H1 (cell line): ENCODE data around the gene ST6GALNAC3. TPM values are rescaled to one million over a fixed set of nuclear protein-coding genes. Genes with fewer than 3 reads are reported as not detected.

ENCODE experiments used
- CTCF ChIA-PET: fragments of 300-600 bp; sonication (Branson Sonifier 250); formaldehyde crosslinking; loops from one replicate; lab custom pipeline; 2021; ENCODE audit not compliant: partially characterized antibody; lab: Charles Lee
- POLR2A ChIA-PET: fragments of 300-600 bp; sonication (Branson Sonifier 250); formaldehyde crosslinking; loops from one replicate; lab custom pipeline; 2021; ENCODE audit warnings: inconsistent platforms; ENCODE audit not compliant: partially characterized antibody; lab: Charles Lee
- DNase-seq, 2 experiments: peaks; one replicate each; pipeline versions ENCODE4 v3.0.0 to v3.0.0-alpha.2; 2010 to 2022; ENCODE audit warnings: low spot score in 2 of 2, low read depth in 1 of 2, mixed read lengths in 1 of 2
- FAIRE-seq: peaks from 2 replicates; lab custom pipeline; 2011; peaks lifted over from hg19 to GRCh38; lab: Jason Lieb, UNC
- H2AFZ ChIP-seq: 2 replicates; pipeline ENCODE4 v1.8.1; 2012; ENCODE audit warnings: low read length, inconsistent platforms
- H2AK5ac ChIP-seq: 2 replicates; pipeline ENCODE4 v1.6.1; 2013; ENCODE audit warnings: low read depth, low read length
- H2BK120ac ChIP-seq: replicated peaks from 2 replicates; pipeline ENCODE3; 2013; ENCODE audit warnings: low read depth, low read length, inconsistent platforms
- H2BK12ac ChIP-seq: 2 replicates; pipeline ENCODE4 v1.6.1; 2013; ENCODE audit warnings: low read depth, low read length
- H2BK15ac ChIP-seq: 2 replicates; pipeline ENCODE4 v1.6.1; 2013; ENCODE audit warnings: low read length
- H2BK20ac ChIP-seq: 2 replicates; pipeline ENCODE4 v1.6.1; 2013; ENCODE audit warnings: low read length
- H2BK5ac ChIP-seq: 2 replicates; pipeline ENCODE4 v1.6.1; 2013; ENCODE audit warnings: low read depth, low read length
- H3K14ac ChIP-seq: 2 replicates; pipeline ENCODE4 v1.6.1; 2013; ENCODE audit warnings: inconsistent platforms; ENCODE audit not compliant: insufficient read length
- H3K18ac ChIP-seq: 2 replicates; pipeline ENCODE4 v1.6.1; 2013; ENCODE audit warnings: low read length; ENCODE audit errors: extremely low read depth
- H3K23ac ChIP-seq: 2 replicates; pipeline ENCODE4 v1.6.1; 2013; ENCODE audit warnings: inconsistent platforms; ENCODE audit not compliant: insufficient read length
- H3K23me2 ChIP-seq: 2 replicates; pipeline ENCODE4 v1.6.1; 2013; ENCODE audit warnings: low read depth, low read length
- H3K27ac ChIP-seq: 2 replicates; pipeline ENCODE4 v1.6.1; 2011; ENCODE audit warnings: low read depth, low read length, inconsistent platforms
- H3K27me3 ChIP-seq, 4 experiments: replicated peaks in 1 of 4; 1 replicate in 1 of 4; 2 replicates in 3 of 4; pipeline versions ENCODE4 v1.6.1 to v1.8.1; 2011 to 2013; ENCODE audit warnings: low read length in 3 of 4, mild to moderate bottlenecking in 3 of 4, inconsistent platforms in 2 of 4, mixed read lengths in 2 of 4, moderate library complexity in 1 of 4; ENCODE audit not compliant: control insufficient read depth in 3 of 4, insufficient read depth in 3 of 4; ENCODE audit errors: extremely low read depth in 1 of 4
- H3K36me3 ChIP-seq, 4 experiments: 2 replicates each; pipeline versions ENCODE4 v1.6.1 to v1.8.1; 2011 to 2013; ENCODE audit warnings: mild to moderate bottlenecking in 4 of 4, low read length in 3 of 4, moderate library complexity in 2 of 4, control low read depth in 1 of 4, inconsistent platforms in 1 of 4; ENCODE audit not compliant: insufficient read depth in 4 of 4, control insufficient read depth in 2 of 4
- H3K4ac ChIP-seq: replicated peaks from 2 replicates; pipeline ENCODE3; 2013; ENCODE audit warnings: low read length, low read depth, mixed read lengths, inconsistent platforms; ENCODE audit not compliant: insufficient read length
- H3K4me1 ChIP-seq, 4 experiments: replicated peaks in 1 of 4; 1 replicate in 1 of 4; 2 replicates in 3 of 4; pipeline versions ENCODE4 v1.6.1 to v1.8.1; 2011 to 2013; ENCODE audit warnings: low read length in 3 of 4, inconsistent platforms in 2 of 4, mixed read lengths in 1 of 4; ENCODE audit not compliant: insufficient read depth in 4 of 4, control insufficient read depth in 3 of 4
- H3K4me2 ChIP-seq, 2 experiments: 2 replicates each; pipeline versions ENCODE4 v1.6.1 to v1.8.1; 2011 to 2013; ENCODE audit warnings: low read depth in 2 of 2, low read length in 2 of 2, control low read depth in 1 of 2, inconsistent platforms in 1 of 2, mild to moderate bottlenecking in 1 of 2; ENCODE audit not compliant: insufficient read depth in 1 of 2
- H3K4me3 ChIP-seq, 4 experiments: fragments of 200-600, 300-600 bp in 1 of 4; sonication (generic), shearing (Covaris generic), sonication (Bioruptor Twin) in 1 of 4; 2 replicates each; pipeline versions ENCODE4 v1.5.1 to v1.8.1; 2011 to 2016; ENCODE audit warnings: low read length in 4 of 4, low read depth in 3 of 4, control low read depth in 2 of 4, inconsistent platforms in 2 of 4, mild to moderate bottlenecking in 2 of 4, mixed read lengths in 1 of 4, moderate library complexity in 1 of 4; ENCODE audit not compliant: insufficient read depth in 2 of 4; ENCODE audit errors: extremely low read depth in 1 of 4
- H3K56ac ChIP-seq: replicated peaks from 2 replicates; pipeline ENCODE3; 2013; ENCODE audit warnings: low read depth, mild to moderate bottlenecking, mixed read lengths, low read length, inconsistent platforms; ENCODE audit not compliant: insufficient read length
- H3K79me1 ChIP-seq: 2 replicates; pipeline ENCODE4 v1.6.1; 2013; ENCODE audit warnings: low read depth, low read length, control low read depth
- H3K79me2 ChIP-seq, 2 experiments: 2 replicates each; pipeline versions ENCODE4 v1.6.1 to v1.8.1; 2012 to 2013; ENCODE audit warnings: low read length in 2 of 2, mild to moderate bottlenecking in 2 of 2, inconsistent platforms in 1 of 2; ENCODE audit not compliant: insufficient read depth in 2 of 2, control insufficient read depth in 1 of 2
- H3K9ac ChIP-seq, 4 experiments: replicated peaks in 1 of 4; 1 replicate in 1 of 4; 2 replicates in 3 of 4; pipeline versions ENCODE4 v1.6.1 to v1.8.1; 2011 to 2013; ENCODE audit warnings: low read depth in 3 of 4, low read length in 3 of 4, control low read depth in 2 of 4, mild to moderate bottlenecking in 2 of 4, moderate library complexity in 2 of 4, inconsistent platforms in 1 of 4; ENCODE audit errors: extremely low read depth in 1 of 4
- H3K9me3 ChIP-seq, 2 experiments: 2 replicates each; pipeline versions ENCODE4 v1.6.1 to v1.8.1; 2012 to 2013; ENCODE audit warnings: mild to moderate bottlenecking in 2 of 2, moderate library complexity in 2 of 2, control low read depth in 1 of 2, inconsistent platforms in 1 of 2, low read depth in 1 of 2, low read length in 1 of 2, mixed read lengths in 1 of 2; ENCODE audit not compliant: insufficient read depth in 2 of 2
- H4K20me1 ChIP-seq, 2 experiments: replicated peaks in 1 of 2; 2 replicates each; pipeline versions ENCODE3 to v1.8.1; 2011 to 2013; ENCODE audit warnings: inconsistent platforms in 2 of 2, low read length in 2 of 2, mild to moderate bottlenecking in 1 of 2; ENCODE audit not compliant: insufficient read depth in 2 of 2, control insufficient read depth in 1 of 2
- H4K5ac ChIP-seq: 2 replicates; pipeline ENCODE4 v1.6.1; 2013; ENCODE audit warnings: low read length, low read depth, mixed read lengths, inconsistent platforms; ENCODE audit not compliant: insufficient read length
- H4K8ac ChIP-seq: 2 replicates; pipeline ENCODE4 v1.8.0; 2013; ENCODE audit warnings: mild to moderate bottlenecking, moderate library complexity, low read length, inconsistent platforms; ENCODE audit not compliant: insufficient read depth; ENCODE audit errors: extremely low read depth
- H4K91ac ChIP-seq: replicated peaks from 2 replicates; pipeline ENCODE3; 2013; ENCODE audit warnings: low read length, mixed read lengths, inconsistent platforms; ENCODE audit not compliant: insufficient read length
- CHD1 ChIP-seq: IDR thresholded peaks from 2 replicates; pipeline ENCODE4 v1.6.1; 2012; ENCODE audit warnings: low read depth, low read length, improper control_type of control experiment
- EGR1 ChIP-seq: IDR thresholded peaks from 2 replicates; pipeline ENCODE4 v1.6.1; 2011; ENCODE audit warnings: low read depth, low read length, borderline replicate concordance
- KDM1A ChIP-seq: fragments of 200-600, 300-600 bp; sonication (generic); IDR thresholded peaks from 2 replicates; pipeline ENCODE4 v1.7.1; 2016; ENCODE audit warnings: mild to moderate bottlenecking, low read length, borderline replicate concordance
- NRF1 ChIP-seq: IDR thresholded peaks from 2 replicates; pipeline ENCODE4 v1.6.1; 2011; ENCODE audit warnings: mild to moderate bottlenecking, low read depth, low read length, improper control_type of control experiment
- PHF8 ChIP-seq: fragments of 200-600 bp; sonication (generic); conservative IDR thresholded peaks from 2 replicates; pipeline ENCODE4 v1.7.1; 2012; ENCODE audit warnings: low read depth, mild to moderate bottlenecking, inconsistent platforms, low read length, moderate library complexity
- RBBP5 ChIP-seq: IDR thresholded peaks from 2 replicates; pipeline ENCODE4 v1.7.1; 2012; ENCODE audit warnings: low read depth, mild to moderate bottlenecking, inconsistent platforms, low read length, moderate library complexity, borderline replicate concordance
- SIX5 ChIP-seq: IDR thresholded peaks from 2 replicates; pipeline ENCODE4 v1.6.1; 2011; ENCODE audit warnings: mild to moderate bottlenecking, low read depth, low read length
- TEAD4 ChIP-seq: IDR thresholded peaks from 2 replicates; pipeline ENCODE4 v1.6.1; 2012; ENCODE audit warnings: low read depth, low read length, inconsistent platforms, mixed read lengths
- WGBS, 2 experiments: shearing (Covaris generic) in 1 of 2; methylation state at CpG; one replicate each; pipeline versions ENCODE4 v1.1.6 to v1.1.7; 2013 to 2015; ENCODE audit warnings: low lambda C conversion rate in 2 of 2, mixed read lengths in 2 of 2, inconsistent platforms in 1 of 2, low coverage in 1 of 2, missing lambda C conversion rate in 1 of 2; ENCODE audit not compliant: insufficient replicate concordance in 2 of 2, insufficient coverage in 1 of 2, insufficient read length in 1 of 2; ENCODE audit errors: extremely low coverage in 1 of 2, missing lambda C conversion rate in 1 of 2; 5-methylcytosine and 5-hydroxymethylcytosine counted together
- polyA plus RNA-seq, 7 experiments: library from polyadenylated mRNA; depleted of rRNA in 3 of 7; stranded (reverse) in 5 of 7; unstranded in 2 of 7; fragments of >200 nt in 5 of 7; fragments of 200-250 nt in 2 of 7; gene quantifications; 1 replicate in 5 of 7; 2 replicates in 1 of 7; 4 replicates in 1 of 7; pipeline versions ENCODE4 v1.2.1 to v1.2.3, GENCODE V29; 2011 to 2013; ENCODE audit warnings: missing spikeins in 2 of 7, mixed read lengths in 2 of 7
- total RNA-seq: library from RNA; stranded (reverse); fragmentation: NEBNext Ultra II Directional; extraction: Animal tissue kit (Norgen Biotek cat#: 25700); gene quantifications from 2 replicates; pipeline ENCODE4 v1.2.1, GENCODE V29; 2021
- TF ChIP-seq, protein P1 (sequence below): IDR thresholded peaks from 2 replicates; pipeline ENCODE4 v1.6.1; 2011; ENCODE audit warnings: low read length, improper control_type of control experiment

ST6GALNAC3 gene
- total and polyA plus RNA-seq, 2 of the 8 experiments (the other 6 are each of a cell fraction or from before 2014, with no cell fraction given) = 4.9 to 19.0 TPM

DNA sequence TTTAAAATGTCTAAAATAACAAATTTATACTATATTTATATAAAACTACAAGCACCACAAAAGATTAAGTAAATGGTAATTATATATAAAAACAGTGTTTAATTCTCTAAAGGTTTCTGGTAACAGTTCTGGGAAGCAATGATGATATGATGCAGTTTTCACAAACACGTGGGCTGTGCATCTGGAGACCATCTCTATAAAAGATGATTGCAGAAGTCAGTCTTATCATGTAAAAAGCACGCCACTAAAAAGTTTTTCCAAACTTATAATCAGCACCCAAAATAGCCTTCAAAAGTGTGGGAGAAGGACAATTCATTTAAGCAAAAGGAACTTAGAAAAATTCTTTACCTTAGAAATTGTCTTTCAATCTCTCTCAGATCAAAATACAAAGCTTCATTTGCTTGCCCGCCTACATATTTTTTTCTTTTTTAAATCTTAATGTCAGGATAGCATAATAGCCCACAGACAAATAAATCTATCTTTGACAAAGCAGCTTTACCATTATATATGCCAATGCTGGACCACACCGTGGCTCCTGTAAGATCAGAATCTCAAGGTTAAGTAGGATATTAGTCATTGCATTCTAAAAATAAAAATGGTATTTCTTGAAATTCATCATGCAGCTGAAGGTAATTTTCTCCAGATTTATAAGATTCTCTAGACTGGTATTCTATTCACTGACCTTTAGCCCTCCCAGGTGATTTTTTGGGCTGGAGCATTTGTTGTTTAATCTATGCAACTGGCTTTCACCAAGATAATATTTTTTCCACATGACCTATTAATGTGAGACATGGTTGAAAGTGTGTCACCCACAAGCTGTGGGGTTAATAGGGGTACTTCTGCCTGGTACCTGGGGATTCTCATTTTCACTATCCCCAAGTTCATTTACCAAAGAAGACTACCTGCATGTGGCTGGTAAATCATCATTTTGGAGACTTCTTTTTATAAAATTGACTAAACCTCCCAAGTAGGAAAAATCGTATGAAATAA lies 603.2 kb downstream of the ST6GALNAC3 start:
- Histone ChIP-seq H2BK5ac (no peak overlapping the region), H2AFZ (no peak overlapping the region), H3K23me2 (no peaks in the 10 kb centered on the region), H3K23ac (no peak overlapping the region), H3K14ac (no peak overlapping the region), H3K79me1 (no peaks in the 10 kb centered on the region), H3K4me1 (no peaks in the 10 kb centered on the region; a peak in 1 of 7 replicates), H3K4me2 (no peak overlapping the region), H2BK12ac (no peak overlapping the region), H2BK20ac (no peak overlapping the region), H4K91ac (no peak overlapping the region), H3K36me3 (no peaks in the 10 kb centered on the region), H2BK120ac (no peak overlapping the region), H3K79me2 (no peaks in the 10 kb centered on the region), H4K5ac (no peak overlapping the region), H2BK15ac (no peak overlapping the region), H2AK5ac (no peak overlapping the region), H3K27me3 (no peaks in the 10 kb centered on the region), H3K9ac (no peak overlapping the region), H3K56ac (no peak overlapping the region), H3K4me3 (no peak overlapping the region), H4K8ac (no peak overlapping the region), H3K4ac (no peak overlapping the region), H4K20me1 (no peaks in the 10 kb centered on the region), H3K9me3 (no peaks in the 10 kb centered on the region), H3K27ac (no peak overlapping the region), H3K18ac (no peak overlapping the region)
- POLR2A ChIA-PET = no interaction called here
- FAIRE-seq = no peak
- DNase-seq = no peak
- 86% methylated on average over 5 of the region's 5 CpGs; no CpG with 5 or more reads in 1 of the 2 experiments for WGBS, 2 experiments
- CTCF ChIA-PET = interaction anchor here (0.6 kb wide), 1 partner anchor 277 kb away, joined by 3 read pairs; no protein-coding TSS in a partner anchor
- no peak for TF ChIP-seq TEAD4
- no peak for TF ChIP-seq NRF1
- no peak for TF ChIP-seq SIX5
- TF ChIP-seq, protein P1, sequence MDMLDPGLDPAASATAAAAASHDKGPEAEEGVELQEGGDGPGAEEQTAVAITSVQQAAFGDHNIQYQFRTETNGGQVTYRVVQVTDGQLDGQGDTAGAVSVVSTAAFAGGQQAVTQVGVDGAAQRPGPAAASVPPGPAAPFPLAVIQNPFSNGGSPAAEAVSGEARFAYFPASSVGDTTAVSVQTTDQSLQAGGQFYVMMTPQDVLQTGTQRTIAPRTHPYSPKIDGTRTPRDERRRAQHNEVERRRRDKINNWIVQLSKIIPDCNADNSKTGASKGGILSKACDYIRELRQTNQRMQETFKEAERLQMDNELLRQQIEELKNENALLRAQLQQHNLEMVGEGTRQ = no peak
- TF ChIP-seq PHF8 = no peak
- TF ChIP-seq EGR1 = no peak
- TF ChIP-seq RBBP5 = no peak
- no peak for TF ChIP-seq CHD1
- no peak for TF ChIP-seq KDM1A
